GM12878 (cell line): ENCODE results near the gene NOD1. TPM values are rescaled to one million over a fixed set of nuclear protein-coding genes. Genes with fewer than 3 reads are reported as not detected.

Experiments
- ATAC-seq: fragments of 200-7000 bp; cut with Tn5 transposase; 3 replicates; pipeline ENCODE4 v1.9.1; 2020; ENCODE audit warnings: mild to moderate bottlenecking, moderate library complexity
- BruUV-seq: library from RNA; stranded (reverse); fragments of 400-500 nt; replicated peaks from 2 replicates; lab custom pipeline; 2021; lab: Mats Ljungman, UMichigan
- CTCF ChIA-PET: fragments of 300-600 bp; sonication (Branson Sonifier 250); formaldehyde crosslinking; extraction: SDS; loops from one replicate; lab custom pipeline; 2021; ENCODE audit warnings: inconsistent platforms; lab: Yijun Ruan, JAX
- POLR2A ChIA-PET: fragments of 350-600 bp; formaldehyde crosslinking; extraction: SDS; loops from one replicate; lab custom pipeline; 2021; ENCODE audit warnings: inconsistent platforms; lab: Charles Lee
- RAD21 ChIA-PET: fragments of 300-600 bp; sonication (Branson Sonifier 250); formaldehyde crosslinking; loops from one replicate; lab custom pipeline; 2023; ENCODE audit warnings: antibody characterized with exemption; ENCODE audit not compliant: unreplicated experiment; lab: Charles Lee
- SMC1A ChIA-PET: fragments of 300-600 bp; sonication (Branson Sonifier 250); formaldehyde crosslinking; loops from one replicate; lab custom pipeline; 2023; ENCODE audit not compliant: unreplicated experiment, uncharacterized antibody; lab: Charles Lee
- DNase-seq: peaks from one replicate; pipeline ENCODE4 v3.0.0-alpha.2; 2011; ENCODE audit warnings: low read depth, low spot score
- FAIRE-seq: peaks from 3 replicates; lab custom pipeline; 2011; peaks lifted over from hg19 to GRCh38; lab: Jason Lieb, UNC
- H2AFZ ChIP-seq: 2 replicates; pipeline ENCODE4 v1.6.0; 2011; ENCODE audit warnings: low read depth, low read length, control low read depth; ENCODE audit not compliant: control insufficient read depth
- H3K27ac ChIP-seq: 2 replicates; pipeline ENCODE4 v1.5.1; 2011; ENCODE audit warnings: control low read depth; ENCODE audit not compliant: control insufficient read depth, insufficient read depth
- H3K27me3 ChIP-seq, 2 experiments: replicated peaks in 1 of 2; 2 replicates each; pipeline versions ENCODE4 v1.6.0 to v1.6.1; 2011; ENCODE audit warnings: low read length in 1 of 2; ENCODE audit not compliant: control insufficient read depth in 2 of 2, insufficient read depth in 2 of 2
- H3K36me3 ChIP-seq, 2 experiments: 2 replicates each; pipeline ENCODE4 v1.5.1; 2011; ENCODE audit warnings: low read length in 1 of 2; ENCODE audit not compliant: control insufficient read depth in 2 of 2, insufficient read depth in 2 of 2
- H3K4me1 ChIP-seq: 2 replicates; pipeline ENCODE4 v1.6.1; 2011; ENCODE audit warnings: mild to moderate bottlenecking, low read length, moderate library complexity, mixed read lengths; ENCODE audit not compliant: control insufficient read depth, insufficient read depth
- H3K4me2 ChIP-seq: 2 replicates; pipeline ENCODE4 v1.6.0; 2011; ENCODE audit warnings: control low read depth; ENCODE audit not compliant: control insufficient read depth, insufficient read depth
- H3K4me3 ChIP-seq: fragments of 200-600 bp; sonication (generic); 2 replicates; pipeline ENCODE4 v1.5.1; 2016
- H3K79me2 ChIP-seq: 2 replicates; pipeline ENCODE4 v1.6.0; 2011; ENCODE audit warnings: low read length; ENCODE audit not compliant: control insufficient read depth, insufficient read depth
- H3K9ac ChIP-seq: 2 replicates; pipeline ENCODE4 v1.8.0; 2011; ENCODE audit warnings: low read length, control low read depth, mixed read lengths; ENCODE audit not compliant: control insufficient read depth, insufficient read depth
- H3K9me3 ChIP-seq: replicated peaks from 3 replicates; pipeline ENCODE4 v1.5.1; 2011; ENCODE audit warnings: mild to moderate bottlenecking, low read length; ENCODE audit not compliant: control insufficient read depth, insufficient read depth
- H4K20me1 ChIP-seq: 2 replicates; pipeline ENCODE4 v1.6.0; 2011; ENCODE audit not compliant: control insufficient read depth, insufficient read depth
- ASH2L ChIP-seq: fragments of 300-600, 200-600 bp; sonication (generic); IDR thresholded peaks from 2 replicates; pipeline ENCODE4 v1.6.1; 2017; ENCODE audit warnings: low read depth, mild to moderate bottlenecking, borderline replicate concordance
- BRCA1 ChIP-seq: IDR thresholded peaks from 2 replicates; pipeline ENCODE4 v1.6.1; 2011; ENCODE audit warnings: low read depth, low read length, improper control_type of control experiment
- EED ChIP-seq: sonication (generic); IDR thresholded peaks from 2 replicates; pipeline ENCODE4 v1.6.1; 2016; ENCODE audit warnings: antibody characterized with exemption, low read depth
- GATAD2B ChIP-seq: fragments of 450-650 bp; conservative IDR thresholded peaks from 2 replicates; pipeline ENCODE4 v1.6.1; 2017; ENCODE audit warnings: low read depth, mild to moderate bottlenecking, moderate library complexity
- HDGF ChIP-seq: fragments of 450-650 bp; IDR thresholded peaks from 2 replicates; pipeline ENCODE4 v1.6.1; 2016; ENCODE audit warnings: antibody characterized with exemption
- MTA3 ChIP-seq: IDR thresholded peaks from 2 replicates; pipeline ENCODE4 v1.6.1; 2012; ENCODE audit warnings: low read length, inconsistent platforms, borderline replicate concordance
- NFXL1 ChIP-seq: fragments of 450-650 bp; IDR thresholded peaks from 2 replicates; pipeline ENCODE4 v1.6.1; 2017; ENCODE audit warnings: antibody characterized with exemption, mild to moderate bottlenecking, borderline replicate concordance
- NFYA ChIP-seq: IDR thresholded peaks from 2 replicates; pipeline ENCODE4 v1.6.1; 2011; ENCODE audit warnings: low read depth, mild to moderate bottlenecking, low read length, improper control_type of control experiment, borderline replicate concordance
- NR2F1 ChIP-seq: fragments of 450-650 bp; conservative IDR thresholded peaks from 2 replicates; pipeline ENCODE4 v1.6.1; 2017; ENCODE audit warnings: mild to moderate bottlenecking
- PML ChIP-seq: IDR thresholded peaks from 2 replicates; pipeline ENCODE4 v1.6.1; 2012; ENCODE audit warnings: low read length, inconsistent platforms
- RB1 ChIP-seq: fragments of 450-650 bp; formaldehyde crosslinking; IDR thresholded peaks from 2 replicates; pipeline ENCODE4 v1.6.1; 2017; ENCODE audit warnings: mild to moderate bottlenecking, borderline replicate concordance
- SMAD5 ChIP-seq: IDR thresholded peaks from 2 replicates; pipeline ENCODE4 v1.6.1; 2016; ENCODE audit warnings: antibody characterized with exemption, low read depth
- SREBF1 ChIP-seq: IDR thresholded peaks from 2 replicates; pipeline ENCODE4 v1.6.1; 2012; ENCODE audit warnings: mild to moderate bottlenecking, low read length
- SRF ChIP-seq, 2 experiments: IDR thresholded peaks; 2 replicates each; pipeline ENCODE4 v1.6.1; 2011; ENCODE audit warnings: low read depth in 2 of 2, low read length in 2 of 2, mild to moderate bottlenecking in 1 of 2, moderate library complexity in 1 of 2
- STAT1 ChIP-seq: fragments of 450-650 bp; conservative IDR thresholded peaks from 2 replicates; pipeline ENCODE4 v1.6.1; 2014; ENCODE audit warnings: antibody characterized with exemption, mild to moderate bottlenecking
- TAF1 ChIP-seq: IDR thresholded peaks from 2 replicates; pipeline ENCODE4 v1.6.1; 2011; ENCODE audit warnings: mild to moderate bottlenecking, low read depth, low read length, borderline replicate concordance
- WRNIP1 ChIP-seq: IDR thresholded peaks from 2 replicates; pipeline ENCODE4 v1.6.1; 2011; ENCODE audit warnings: low read depth, low read length, improper control_type of control experiment, borderline replicate concordance
- YY1 ChIP-seq: IDR thresholded peaks from 2 replicates; pipeline ENCODE4 v1.6.1; 2011; ENCODE audit warnings: low read depth, mild to moderate bottlenecking, low read length
- ZNF217 ChIP-seq: fragments of 450-650 bp; IDR thresholded peaks from 2 replicates; pipeline ENCODE4 v1.6.1; 2017; ENCODE audit warnings: antibody characterized with exemption, mild to moderate bottlenecking
- ZSCAN29 ChIP-seq: fragments of 450-650 bp; IDR thresholded peaks from 2 replicates; pipeline ENCODE4 v1.6.1; 2017; ENCODE audit warnings: mild to moderate bottlenecking, moderate library complexity
- WGBS: methylation state at CpG from one replicate; pipeline ENCODE4 v1.1.6; 2016; ENCODE audit warnings: low lambda C conversion rate; ENCODE audit not compliant: insufficient replicate concordance, insufficient coverage; ENCODE audit errors: missing lambda C conversion rate; 5-methylcytosine and 5-hydroxymethylcytosine counted together
- in situ Hi-C: fragments of 300-500 bp; cut with MboI; formaldehyde crosslinking; loops from 9 replicates; pipeline ENCODE4 v1.14.3; 2018; ENCODE audit warnings: mixed read lengths
- intact Hi-C: fragments of 100-400 bp; cut with micrococcal nuclease; formaldehyde crosslinking; loops from one replicate; pipeline ENCODE4 v1.14.2; 2022; ENCODE audit not compliant: unreplicated experiment
- polyA plus RNA-seq, 11 experiments: library from polyadenylated mRNA; depleted of rRNA in 4 of 11; unstranded in 6 of 11; stranded (reverse) in 5 of 11; fragments of >200 nt; fragmentation: Nextera tagmentation in 4 of 11; fragmentation: Illumina TruSeq in 1 of 11; extraction: Ambion mirVana in 4 of 11; extraction: Trizol in 1 of 11; gene quantifications; 1 replicate in 1 of 11; 2 replicates in 10 of 11; pipeline versions ENCODE4 v1.2.1 to v1.2.3, GENCODE V29; 2011 to 2016; ENCODE audit warnings: inconsistent platforms in 2 of 11, missing spikeins in 2 of 11, low read depth in 1 of 11
- total RNA-seq, 4 experiments: library from RNA; depleted of rRNA in 3 of 4; stranded (reverse); fragments of >200 nt in 3 of 4; fragmentation: Illumina TruSeq in 1 of 4; extraction: Trizol in 1 of 4; gene quantifications; 2 replicates each; pipeline versions ENCODE4 v1.2.1 to v1.2.3, GENCODE V29; 2013 to 2021
- TF ChIP-seq, protein P1 (sequence below): fragments of 450-650 bp; IDR thresholded peaks from 2 replicates; pipeline ENCODE4 v1.6.1; 2014; ENCODE audit warnings: mild to moderate bottlenecking
- TF ChIP-seq, protein P2 (sequence below): IDR thresholded peaks from 2 replicates; pipeline ENCODE4 v1.6.1; 2011; ENCODE audit warnings: low read depth, mild to moderate bottlenecking, low read length, moderate library complexity, borderline replicate concordance; ENCODE audit errors: extremely low read depth
- TF ChIP-seq, protein P3 (sequence below): fragments of 450-650 bp; IDR thresholded peaks from 2 replicates; pipeline ENCODE4 v1.6.1; 2016; ENCODE audit warnings: mild to moderate bottlenecking

NOD1 gene
- total and polyA plus RNA-seq, 10 of the 15 experiments (the other 5 are each of a cell fraction or from before 2014, with no cell fraction given) = 1.8 to 14.6 (median 8.9) TPM

- TF ChIP-seq, protein P1, sequence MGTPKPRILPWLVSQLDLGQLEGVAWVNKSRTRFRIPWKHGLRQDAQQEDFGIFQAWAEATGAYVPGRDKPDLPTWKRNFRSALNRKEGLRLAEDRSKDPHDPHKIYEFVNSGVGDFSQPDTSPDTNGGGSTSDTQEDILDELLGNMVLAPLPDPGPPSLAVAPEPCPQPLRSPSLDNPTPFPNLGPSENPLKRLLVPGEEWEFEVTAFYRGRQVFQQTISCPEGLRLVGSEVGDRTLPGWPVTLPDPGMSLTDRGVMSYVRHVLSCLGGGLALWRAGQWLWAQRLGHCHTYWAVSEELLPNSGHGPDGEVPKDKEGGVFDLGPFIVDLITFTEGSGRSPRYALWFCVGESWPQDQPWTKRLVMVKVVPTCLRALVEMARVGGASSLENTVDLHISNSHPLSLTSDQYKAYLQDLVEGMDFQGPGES = no peak
- TF ChIP-seq RB1 = no peak
- TF ChIP-seq YY1 = no peak
- TF ChIP-seq ZNF217 = no peak
- no peak for TF ChIP-seq BRCA1
- TF ChIP-seq HDGF = no peak
- no peak for TF ChIP-seq PML
- no peak for TF ChIP-seq SRF (IDR thresholded peaks at IDR 0.05; ENCODE audit: low read depth in 2 of 2, low read length in 2 of 2)
- no peak for TF ChIP-seq STAT1
- no peak for TF ChIP-seq WRNIP1
Observed at GRCh38 chr7:30395676-30396075, 82.9 kb downstream of the NOD1 start (continued).

- Histone ChIP-seq H3K4me3 (no peak overlapping the region), H3K4me1 (no peaks in the 10 kb centered on the region), H3K9ac (no peak overlapping the region), H3K27me3 (no peaks in the 10 kb centered on the region), H4K20me1 (no peaks in the 10 kb centered on the region), H3K9me3 (no peaks in the 10 kb centered on the region), H2AFZ (no peak overlapping the region), H3K27ac (no peak overlapping the region), H3K36me3 (no peaks in the 10 kb centered on the region), H3K4me2 (no peak overlapping the region), H3K79me2 (no peaks in the 10 kb centered on the region)
- FAIRE-seq = no peak
- no peak for DNase-seq
- ATAC-seq = no peak
- in situ Hi-C loops (no loop called here), intact Hi-C loops (no loop called here)
- ChIA-PET CTCF (interaction anchor here (0.8 to 1.1 kb wide), 3 partner anchors 43 to 184 kb away, joined by 3 read pairs; no protein-coding TSS in a partner anchor), RAD21 (no interaction called here), SMC1A (interaction anchor here (0.6 to 1.0 kb wide), 2 partner anchors 13 to 105 kb away, joined by 3 read pairs; no protein-coding TSS in a partner anchor), POLR2A (no interaction called here)
- no peak for TF ChIP-seq RB1
- TF ChIP-seq, protein P2, sequence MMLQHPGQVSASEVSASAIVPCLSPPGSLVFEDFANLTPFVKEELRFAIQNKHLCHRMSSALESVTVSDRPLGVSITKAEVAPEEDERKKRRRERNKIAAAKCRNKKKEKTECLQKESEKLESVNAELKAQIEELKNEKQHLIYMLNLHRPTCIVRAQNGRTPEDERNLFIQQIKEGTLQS = no peak
- no peak for TF ChIP-seq GATAD2B
- TF ChIP-seq NR2F1 = no peak
- no peak for TF ChIP-seq TAF1
- TF ChIP-seq, protein P3, sequence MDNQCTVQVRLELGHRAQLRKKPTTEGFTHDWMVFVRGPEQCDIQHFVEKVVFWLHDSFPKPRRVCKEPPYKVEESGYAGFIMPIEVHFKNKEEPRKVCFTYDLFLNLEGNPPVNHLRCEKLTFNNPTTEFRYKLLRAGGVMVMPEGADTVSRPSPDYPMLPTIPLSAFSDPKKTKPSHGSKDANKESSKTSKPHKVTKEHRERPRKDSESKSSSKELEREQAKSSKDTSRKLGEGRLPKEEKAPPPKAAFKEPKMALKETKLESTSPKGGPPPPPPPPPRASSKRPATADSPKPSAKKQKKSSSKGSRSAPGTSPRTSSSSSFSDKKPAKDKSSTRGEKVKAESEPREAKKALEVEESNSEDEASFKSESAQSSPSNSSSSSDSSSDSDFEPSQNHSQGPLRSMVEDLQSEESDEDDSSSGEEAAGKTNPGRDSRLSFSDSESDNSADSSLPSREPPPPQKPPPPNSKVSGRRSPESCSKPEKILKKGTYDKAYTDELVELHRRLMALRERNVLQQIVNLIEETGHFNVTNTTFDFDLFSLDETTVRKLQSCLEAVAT = no peak
- no peak for TF ChIP-seq SREBF1
- no peak for TF ChIP-seq EED
- TF ChIP-seq MTA3 = no peak
- no peak for TF ChIP-seq NFYA
- TF ChIP-seq SMAD5 = no peak
- TF ChIP-seq ZSCAN29 = no peak
- TF ChIP-seq ASH2L = no peak
- no peak for TF ChIP-seq STAT1
- TF ChIP-seq NFXL1 = no peak
- TF ChIP-seq ZNF217 = no peak
- BruUV-seq = no TSS peak
- WGBS = 99% methylated on average over 6 of the region's 6 CpGs
Observed at GRCh38 chr7:30391806-30392205, 86.8 kb downstream of the NOD1 start.
